ENCODE results near the gene PAK5.
A peak's percentile ranks its signal among the peaks of the same experiment; 100 is the strongest.

PAK5 gene

GRCh38 chr20:9493803-9494202 lies 345.1 kb downstream of the PAK5 start:
- peak; percentile 41 for DNase-seq (ENCODE audit: low spot score)

DNA sequence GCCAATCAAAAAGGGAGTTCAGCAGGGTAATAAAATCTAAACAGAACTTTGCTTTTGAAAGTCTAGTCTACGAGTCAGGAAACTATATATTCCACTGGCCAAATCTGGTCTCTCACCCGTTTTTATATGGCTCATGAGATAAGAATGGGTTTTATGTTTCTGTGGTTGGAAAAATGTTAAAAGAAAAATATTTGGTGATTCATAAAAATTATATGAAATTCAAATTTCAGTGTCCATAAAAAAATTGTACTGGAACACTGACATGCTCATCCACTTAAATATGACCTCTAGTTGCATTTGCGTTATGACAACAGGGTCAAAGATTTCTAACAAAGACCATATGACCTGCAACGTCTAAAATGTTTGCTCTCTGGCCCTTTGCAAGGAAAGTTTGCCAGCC lies 346.8 kb downstream of the PAK5 start:
- DNase-seq (ENCODE audit: low spot score), result no peak

DNA sequence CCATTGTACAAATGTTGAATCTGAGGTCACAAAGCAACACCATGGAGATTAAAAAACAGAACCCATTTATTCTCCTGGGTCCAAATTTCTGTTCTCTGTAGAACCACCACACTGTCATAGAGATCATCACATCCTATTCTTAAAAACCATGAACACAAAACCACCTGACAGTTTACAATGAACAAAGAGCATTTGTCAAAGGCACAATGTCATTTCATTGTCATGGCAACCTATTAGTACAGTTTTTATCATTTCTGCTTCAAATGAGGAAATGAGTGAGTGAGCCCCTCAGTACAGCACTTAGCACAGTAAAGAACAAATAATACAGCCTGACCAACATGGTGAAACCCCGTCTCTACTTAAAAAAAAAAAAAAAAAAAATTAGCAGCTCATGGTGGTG lies 347.6 kb downstream of the PAK5 start:
- no peak for DNase-seq (ENCODE audit: low spot score)

DNA sequence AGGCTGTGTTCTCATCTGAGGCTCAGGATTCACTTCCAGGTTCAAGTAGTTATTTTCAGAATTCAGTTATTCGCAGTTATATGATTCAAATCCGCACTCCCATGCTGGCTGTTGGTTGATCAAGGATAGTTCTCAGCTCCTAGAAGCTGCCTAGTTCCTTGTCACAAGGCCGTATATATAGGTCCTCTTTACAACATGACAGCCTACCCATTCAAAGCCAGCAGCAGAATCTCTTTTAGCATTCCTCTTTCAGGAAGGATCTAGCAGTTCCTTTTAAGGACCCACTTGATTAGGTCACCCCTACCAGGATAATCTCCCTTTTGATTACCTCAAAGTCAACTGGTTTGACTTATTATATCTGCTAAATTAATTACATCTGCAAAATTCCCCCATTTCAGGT lies 348.2 kb downstream of the PAK5 start:
- DNase-seq (ENCODE audit: low spot score), result no peak

DNA sequence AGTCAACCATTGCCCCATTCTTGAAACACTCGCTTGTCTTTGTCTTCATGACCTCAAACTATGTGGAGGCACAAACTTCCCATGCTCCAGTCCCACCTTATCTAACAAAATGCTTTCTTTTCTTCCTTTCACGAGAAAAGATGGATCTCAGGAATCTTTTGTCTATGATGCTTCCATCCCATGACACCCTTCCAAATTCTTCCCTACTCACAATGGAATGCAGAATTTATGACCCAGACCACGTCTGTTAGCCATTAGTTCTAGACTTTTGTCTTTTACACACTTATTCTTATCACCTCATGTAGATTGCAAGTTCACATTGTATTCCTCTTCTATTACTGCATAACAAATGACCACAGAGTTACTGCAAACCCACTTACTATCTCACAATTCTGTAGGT lies 348.7 kb downstream of the PAK5 start:
- no peak for DNase-seq (ENCODE audit: low spot score)

- DNase-seq (ENCODE audit: low spot score), result peak; percentile 60
Observed at GRCh38 chr20:9488063-9488462, 350.8 kb downstream of the PAK5 start.

All from COLO829 (cell line).